Amniotic epithelial cell (primary cell): ENCODE results near the gene WWOX.
A peak's percentile ranks its signal among the peaks of the same experiment; 100 is the strongest.
"Not testable (repeated sequence)": the region's sequence is repeated elsewhere in the genome, so short reads cannot be mapped to it uniquely, and the experiment has no call there.

Experiments used
- DNase-seq: peaks from one replicate; pipeline ENCODE4 v3.0.0-alpha.2; 2010; ENCODE audit warnings: low read depth

Gene WWOX

GRCh38 chr16:78099271-78100111 lies at the start of gene WWOX:
Gene WWOX, plus strand, starts transcription at chr16:78099654.
- DNase-seq = peak; percentile 98

GRCh38 chr16:78050734-78051400 lies 48.6 kb upstream of the WWOX start:
- DNase-seq = no peak

- no peak for DNase-seq
Measured at GRCh38 chr16:78057803-78058564, 41.5 kb upstream of the WWOX start.

- not testable (repeated sequence) for DNase-seq
Measured at GRCh38 chr16:78059806-78060205, 39.6 kb upstream of the WWOX start.

GRCh38 chr16:78060295-78060694 lies 39.2 kb upstream of the WWOX start:
- DNase-seq = no peak

- no peak for DNase-seq
Measured at GRCh38 chr16:78060809-78061208, 38.6 kb upstream of the WWOX start.

- DNase-seq = peak; percentile 29
Measured at GRCh38 chr16:78065319-78065718, 34.1 kb upstream of the WWOX start.

- no peak for DNase-seq
Measured at GRCh38 chr16:78069913-78070312, 29.5 kb upstream of the WWOX start.

GRCh38 chr16:78072275-78072674 lies 27.2 kb upstream of the WWOX start:
- no peak for DNase-seq

- no peak for DNase-seq
Measured at GRCh38 chr16:78075800-78076199, 23.7 kb upstream of the WWOX start.

GRCh38 chr16:78081341-78081740 lies 18.1 kb upstream of the WWOX start:
- no peak for DNase-seq

- no peak for DNase-seq
Measured at GRCh38 chr16:78091419-78091818, 8.0 kb upstream of the WWOX start.

- DNase-seq = no peak
Measured at GRCh38 chr16:78092758-78093157, 6.7 kb upstream of the WWOX start.

- DNase-seq = no peak
Measured at GRCh38 chr16:78094166-78094565, 5.3 kb upstream of the WWOX start.

- DNase-seq = no peak
Measured at GRCh38 chr16:78094998-78095397, 4.5 kb upstream of the WWOX start.

- DNase-seq = no peak
Measured at GRCh38 chr16:78096386-78096785, 3.1 kb upstream of the WWOX start.

- no peak for DNase-seq
Measured at GRCh38 chr16:78097548-78097947, 1.9 kb upstream of the WWOX start.

GRCh38 chr16:78098087-78098486 lies 1.4 kb upstream of the WWOX start:
- DNase-seq = no peak

GRCh38 chr16:78098595-78099270 lies 721 bp upstream of the WWOX start:
- DNase-seq = no peak

- no peak for DNase-seq
Measured at GRCh38 chr16:78100112-78100467, 636 bp downstream of the WWOX start.

- no peak for DNase-seq
Measured at GRCh38 chr16:78102122-78102660, 2.7 kb downstream of the WWOX start.

- DNase-seq = no peak
Measured at GRCh38 chr16:78102865-78103264, 3.4 kb downstream of the WWOX start.
